HCT116 (cell line): ENCODE results near the gene MUTYH. TPM values are rescaled to one million over a fixed set of nuclear protein-coding genes. Genes with fewer than 3 reads are reported as not detected.

Source experiments
- ATAC-seq: fragments of 200-7000 bp; cut with Tn5 transposase; 2 replicates; pipeline ENCODE4 v1.9.1; 2020; ENCODE audit warnings: mild to moderate bottlenecking, moderate library complexity
- BruUV-seq: library from RNA; stranded (reverse); fragments of 400-500 nt; replicated peaks from 2 replicates; lab custom pipeline; 2021; lab: Mats Ljungman, UMichigan
- CTCF ChIA-PET: fragments of 300-600 bp; sonication (Branson Sonifier 250); formaldehyde crosslinking; loops from one replicate; lab custom pipeline; 2021; ENCODE audit warnings: antibody characterized with exemption; lab: Charles Lee
- POLR2A ChIA-PET: fragments of 300-600, 350-600 bp; sonication (Branson Sonifier 250); formaldehyde crosslinking; loops from one replicate; lab custom pipeline; 2021; ENCODE audit warnings: antibody characterized with exemption; lab: Charles Lee
- RAD21 ChIA-PET, 2 experiments: fragments of 300-600 bp; sonication (Branson Sonifier 250); formaldehyde crosslinking; loops; one replicate each; lab custom pipeline; 2023; ENCODE audit warnings: low total read pairs in 2 of 2; ENCODE audit not compliant: uncharacterized antibody in 2 of 2, unreplicated experiment in 2 of 2, low non-redundant PET in 1 of 2; lab: Charles Lee
- DNase-seq: peaks from one replicate; pipeline ENCODE4 v3.0.0-alpha.2; 2010; ENCODE audit warnings: low read depth, low spot score
- H2AFZ ChIP-seq: fragments of 200-600 bp; shearing (Covaris generic), sonication (generic); 2 replicates; pipeline ENCODE4 v1.6.1; 2017; ENCODE audit warnings: low read depth, mixed run types, mixed read lengths, antibody characterized with exemption, low read length; ENCODE audit not compliant: poor library complexity, severe bottlenecking
- H3K27ac ChIP-seq: 2 replicates; pipeline ENCODE4 v1.5.1; 2012; ENCODE audit warnings: low read depth, low read length
- H3K27me3 ChIP-seq: fragments of 200-600 bp; sonication (generic); 2 replicates; pipeline ENCODE4 v1.6.1; 2016; ENCODE audit warnings: mixed run types, low read length, mixed read lengths; ENCODE audit not compliant: insufficient read depth
- H3K36me3 ChIP-seq, 2 experiments: fragments of 200-500 bp in 1 of 2; fragments of 200-600 bp in 1 of 2; sonication (Bioruptor generic) in 1 of 2; sonication (generic) in 1 of 2; 2 replicates each; pipeline versions ENCODE4 v1.5.1 to v1.6.1; 2014 to 2016; ENCODE audit warnings: low read length in 2 of 2, inconsistent platforms in 1 of 2, mixed read lengths in 1 of 2, mixed run types in 1 of 2; ENCODE audit not compliant: insufficient read depth in 2 of 2, control insufficient read depth in 1 of 2
- H3K4me1 ChIP-seq, 2 experiments: fragments of 200-600 bp in 1 of 2; sonication (generic) in 1 of 2; 2 replicates each; pipeline versions ENCODE4 v1.5.1 to v1.6.1; 2012 to 2017; ENCODE audit warnings: low read length in 2 of 2, inconsistent platforms in 1 of 2, mild to moderate bottlenecking in 1 of 2, mixed read lengths in 1 of 2, mixed run types in 1 of 2, moderate library complexity in 1 of 2; ENCODE audit not compliant: insufficient read depth in 2 of 2, control insufficient read depth in 1 of 2
- H3K4me2 ChIP-seq: fragments of 200-600 bp; sonication (generic); 2 replicates; pipeline ENCODE4 v1.6.1; 2017; ENCODE audit warnings: mixed run types, low read length, mixed read lengths
- H3K4me3 ChIP-seq, 2 experiments: fragments of 200-600 bp in 1 of 2; sonication (generic) in 1 of 2; replicated peaks in 1 of 2; 2 replicates each; pipeline ENCODE4 v1.5.1; 2011 to 2016; ENCODE audit warnings: low read length in 2 of 2, control low read depth in 1 of 2, low read depth in 1 of 2, mild to moderate bottlenecking in 1 of 2, mixed read lengths in 1 of 2, mixed run types in 1 of 2
- H3K79me2 ChIP-seq: fragments of 200-600 bp; sonication (generic); 2 replicates; pipeline ENCODE4 v1.6.1; 2017; ENCODE audit warnings: mild to moderate bottlenecking, mixed run types, low read length, moderate library complexity, mixed read lengths; ENCODE audit not compliant: insufficient read depth
- H3K9ac ChIP-seq: fragments of 200-600 bp; sonication (generic); 2 replicates; pipeline ENCODE4 v1.6.1; 2016; ENCODE audit warnings: low read length, mixed read lengths
- H3K9me2 ChIP-seq: fragments of 200-600 bp; sonication (generic), shearing (Covaris generic); 2 replicates; pipeline ENCODE4 v1.6.1; 2017; ENCODE audit warnings: mixed run types, mild to moderate bottlenecking, moderate library complexity; ENCODE audit not compliant: insufficient read depth
- H3K9me3 ChIP-seq, 2 experiments: fragments of 200-500 bp in 1 of 2; fragments of 200-600 bp in 1 of 2; sonication (Bioruptor generic) in 1 of 2; sonication (generic) in 1 of 2; 2 replicates each; pipeline ENCODE4 v1.6.1; 2014 to 2017; ENCODE audit warnings: low read length in 2 of 2, mixed read lengths in 2 of 2, inconsistent platforms in 1 of 2, low read depth in 1 of 2, mild to moderate bottlenecking in 1 of 2, mixed run types in 1 of 2, moderate library complexity in 1 of 2; ENCODE audit not compliant: control insufficient read depth in 1 of 2, insufficient read depth in 1 of 2
- H4K20me1 ChIP-seq: fragments of 200-600 bp; sonication (generic), shearing (Covaris generic); 2 replicates; pipeline ENCODE4 v1.6.1; 2017; ENCODE audit warnings: mixed run types, mild to moderate bottlenecking, moderate library complexity; ENCODE audit not compliant: insufficient read depth
- ATF3 ChIP-seq: IDR thresholded peaks from 2 replicates; pipeline ENCODE4 v1.6.1; 2012
- CBX3 ChIP-seq: IDR thresholded peaks from 2 replicates; pipeline ENCODE4 v1.6.1; 2012; ENCODE audit warnings: low read depth
- CEBPB ChIP-seq: IDR thresholded peaks from 2 replicates; pipeline ENCODE4 v1.6.1; 2012; ENCODE audit warnings: low read depth
- CTCF ChIP-seq, 3 experiments: fragments of 200-600 bp in 1 of 3; sonication (generic) in 1 of 3; IDR thresholded peaks in 2 of 3; conservative IDR thresholded peaks in 1 of 3; 2 replicates each; pipeline ENCODE4 v1.5.1; 2012 to 2017; ENCODE audit warnings: low read depth in 2 of 3, low read length in 2 of 3, antibody characterized with exemption in 1 of 3, borderline replicate concordance in 1 of 3, control low read depth in 1 of 3, mild to moderate bottlenecking in 1 of 3, mixed read lengths in 1 of 3, mixed run types in 1 of 3, moderate library complexity in 1 of 3; ENCODE audit not compliant: insufficient read depth in 1 of 3
- ELF1 ChIP-seq: IDR thresholded peaks from 2 replicates; pipeline ENCODE4 v1.6.1; 2012; ENCODE audit warnings: low read depth, borderline replicate concordance
- EZH2 ChIP-seq: fragments of 200-600 bp; sonication (generic); IDR thresholded peaks from 2 replicates; pipeline ENCODE4 v1.6.1; 2017; ENCODE audit warnings: antibody characterized with exemption, mixed run types
- EZH2phosphoT487 ChIP-seq: fragments of 200-600 bp; IDR thresholded peaks from 2 replicates; pipeline ENCODE4 v1.6.1; 2018; ENCODE audit warnings: antibody characterized with exemption, borderline replicate concordance
- FOSL1 ChIP-seq: IDR thresholded peaks from 2 replicates; pipeline ENCODE4 v1.6.1; 2012; ENCODE audit warnings: low read depth
- JUND ChIP-seq: IDR thresholded peaks from 2 replicates; pipeline ENCODE4 v1.6.1; 2012
- POLR2A ChIP-seq: IDR thresholded peaks from 2 replicates; pipeline ENCODE4 v1.7.0; 2011; ENCODE audit warnings: borderline replicate concordance; ENCODE audit not compliant: insufficient read depth, insufficient read length; ENCODE audit errors: extremely low read depth
- POLR2AphosphoS5 ChIP-seq: IDR thresholded peaks from 2 replicates; pipeline ENCODE4 v1.6.1; 2011; ENCODE audit warnings: mild to moderate bottlenecking, low read depth, low read length, moderate library complexity
- RAD21 ChIP-seq: IDR thresholded peaks from 2 replicates; pipeline ENCODE4 v1.6.1; 2012; ENCODE audit warnings: low read depth, mild to moderate bottlenecking
- REST ChIP-seq: IDR thresholded peaks from 2 replicates; pipeline ENCODE4 v1.6.1; 2012; ENCODE audit warnings: low read depth
- SIN3A ChIP-seq: IDR thresholded peaks from 2 replicates; pipeline ENCODE4 v1.6.1; 2012; ENCODE audit warnings: low read depth
- SP1 ChIP-seq: IDR thresholded peaks from 2 replicates; pipeline ENCODE4 v1.6.1; 2012; ENCODE audit warnings: low read depth
- SRF ChIP-seq: IDR thresholded peaks from 2 replicates; pipeline ENCODE4 v1.6.1; 2012; ENCODE audit warnings: low read depth
- TCF7L2 ChIP-seq: IDR thresholded peaks from 2 replicates; pipeline ENCODE4 v1.7.0; 2011; ENCODE audit warnings: borderline replicate concordance, inconsistent platforms; ENCODE audit not compliant: insufficient read depth, insufficient read length; ENCODE audit errors: extremely low read depth
- YY1 ChIP-seq: IDR thresholded peaks from 2 replicates; pipeline ENCODE4 v1.6.1; 2011; ENCODE audit warnings: low read length, low read depth, moderate library complexity, mild to moderate bottlenecking; ENCODE audit not compliant: insufficient replicate concordance; ENCODE audit errors: extremely low read depth
- ZNF274 ChIP-seq: fragments of 200-500 bp; sonication (Bioruptor generic); IDR thresholded peaks from 2 replicates; pipeline ENCODE4 v1.6.1; 2014; ENCODE audit warnings: mild to moderate bottlenecking, low read depth, low read length, inconsistent platforms
- intact Hi-C: fragments of 100-400 bp; cut with micrococcal nuclease; formaldehyde crosslinking; loops from 2 replicates; pipeline ENCODE4 v1.10.0; 2022
- total RNA-seq: library from RNA; stranded (reverse); gene quantifications from one replicate; pipeline ENCODE4 v1.2.1, GENCODE V29; 2021; ENCODE audit not compliant: unreplicated experiment

Gene MUTYH
- total RNA-seq, 1 experiment from 2014 or later = 44.8 TPM

- intact Hi-C loops = no loop called here
- ChIA-PET POLR2A (interaction anchor here (0.5 kb wide), 1 partner anchor 199 kb away, joined by 5 read pairs; no protein-coding TSS in a partner anchor), CTCF (no interaction called here), RAD21 (no interaction called here)
- no peaks in the 10 kb centered on the region for H3K27me3 ChIP-seq
- H3K4me3 ChIP-seq = no peak overlapping the region
- H3K4me2 ChIP-seq = no peak overlapping the region
- H3K27ac ChIP-seq = no peak overlapping the region
- H3K36me3 ChIP-seq = peaks cover 15 to 35% of the 10 kb centered on the region in 2 experiments; a peak in 2 of 4 replicates
- H3K4me1 ChIP-seq = peaks cover 22 to 45% of the 10 kb centered on the region in 2 experiments
- ATAC-seq = no peak
- TF ChIP-seq POLR2A = no peak
- no peak for TF ChIP-seq SP1
- TF ChIP-seq SIN3A = no peak
- no peak for TF ChIP-seq EZH2phosphoT487
- TF ChIP-seq SRF = no peak
- no peak for TF ChIP-seq POLR2AphosphoS5
- no peak for TF ChIP-seq ZNF274
- no peak for TF ChIP-seq CTCF (IDR thresholded peaks at IDR 0.05 in 2 of 3, conservative IDR thresholded peaks at IDR 0.05 in 1 of 3; ENCODE audit: borderline replicate concordance in 1 of 3, insufficient read depth in 1 of 3, low read depth in 2 of 3, low read length in 2 of 3)
- TF ChIP-seq CEBPB = no peak
- no peak for TF ChIP-seq YY1
- TF ChIP-seq REST = no peak
- no peak for TF ChIP-seq CBX3
- TF ChIP-seq RAD21 = no peak
- TF ChIP-seq JUND = no peak
- no peak for TF ChIP-seq ELF1
- no peak for TF ChIP-seq TCF7L2
- no peak for TF ChIP-seq EZH2
- TF ChIP-seq FOSL1 = no peak
- TF ChIP-seq ATF3 = no peak
- peaks cover 31% of the 10 kb centered on the region for H3K79me2 ChIP-seq
- BruUV-seq = no TSS peak
- H4K20me1 ChIP-seq = no peaks in the 10 kb centered on the region
- no peak for DNase-seq
- no peak overlapping the region for H2AFZ ChIP-seq
- no peak overlapping the region for H3K9ac ChIP-seq
- no peaks in the 10 kb centered on the region for H3K9me2 ChIP-seq
- no peaks in the 10 kb centered on the region for H3K9me3 ChIP-seq
These were observed 4.8 kb upstream of the MUTYH start for GRCh38 chr1:45345014-45345413.
